OCI-LY1 (cell line): Measurements from ENCODE around the gene CD300C.

ENCODE experiments used
- H2AFZ ChIP-seq: fragments of 200-600 bp; sonication (generic), shearing (Covaris generic); 2 replicates; pipeline ENCODE4 v1.6.0; 2014; ENCODE audit warnings: antibody characterized with exemption, mild to moderate bottlenecking, low read length
- H3F3A ChIP-seq: fragments of 200-600 bp; sonication (generic), shearing (Covaris generic); 2 replicates; pipeline ENCODE4 v1.6.0; 2014; ENCODE audit warnings: mild to moderate bottlenecking, antibody characterized with exemption, low read length, moderate library complexity; ENCODE audit not compliant: insufficient read depth
- H3K27ac ChIP-seq: fragments of 200-600 bp; sonication (generic); 2 replicates; pipeline ENCODE4 v1.5.1; 2014; ENCODE audit warnings: low read length, mixed run types, mild to moderate bottlenecking, low read depth; ENCODE audit not compliant: poor library complexity, severe bottlenecking
- H3K27me3 ChIP-seq: fragments of 200-600 bp; sonication (generic); 2 replicates; pipeline ENCODE4 v1.6.0; 2014; ENCODE audit warnings: antibody characterized with exemption, mild to moderate bottlenecking, low read length, moderate library complexity; ENCODE audit not compliant: insufficient read depth
- H3K36me3 ChIP-seq: fragments of 200-600 bp; sonication (generic); 2 replicates; pipeline ENCODE4 v1.6.1; 2014; ENCODE audit warnings: mild to moderate bottlenecking, antibody characterized with exemption, low read length, moderate library complexity, mixed read lengths; ENCODE audit not compliant: insufficient read depth
- H3K4me1 ChIP-seq: fragments of 200-600 bp; sonication (generic); 2 replicates; pipeline ENCODE4 v1.5.1; 2014; ENCODE audit warnings: mild to moderate bottlenecking, low read length, moderate library complexity; ENCODE audit not compliant: insufficient read depth, severe bottlenecking
- H3K4me2 ChIP-seq: fragments of 200-600 bp; sonication (generic), shearing (Covaris generic); 2 replicates; pipeline ENCODE4 v1.6.1; 2014; ENCODE audit warnings: low read length
- H3K4me3 ChIP-seq: fragments of 200-600 bp; sonication (generic); 2 replicates; pipeline ENCODE4 v1.5.1; 2014; ENCODE audit warnings: low read length, low read depth, mild to moderate bottlenecking, mixed read lengths; ENCODE audit not compliant: poor library complexity, severe bottlenecking
- H3K79me2 ChIP-seq: fragments of 200-600 bp; shearing (Covaris generic); 2 replicates; pipeline ENCODE4 v1.6.1; 2016; ENCODE audit warnings: mixed run types, low read length, mixed read lengths; ENCODE audit not compliant: insufficient read depth
- H3K9ac ChIP-seq: fragments of 200-600 bp; sonication (generic), shearing (Covaris generic); 2 replicates; pipeline ENCODE4 v1.6.1; 2014; ENCODE audit warnings: mild to moderate bottlenecking, low read length, mixed read lengths
- H3K9me2 ChIP-seq: fragments of 200-600 bp; sonication (generic), shearing (Covaris generic); 2 replicates; pipeline ENCODE4 v1.6.1; 2014; ENCODE audit warnings: low read depth, mild to moderate bottlenecking, low read length, mixed read lengths
- H3K9me3 ChIP-seq: fragments of 200-600 bp; shearing (Covaris generic); 2 replicates; pipeline ENCODE4 v1.6.1; 2014; ENCODE audit warnings: low read length, mixed read lengths
- H4K20me1 ChIP-seq: fragments of 200-600 bp; sonication (generic), shearing (Covaris generic); 2 replicates; pipeline ENCODE4 v1.6.0; 2016; ENCODE audit warnings: mild to moderate bottlenecking, low read length; ENCODE audit not compliant: insufficient read depth
- CTCF ChIP-seq: fragments of 200-600 bp; sonication (generic), shearing (Covaris generic); IDR thresholded peaks from 2 replicates; pipeline ENCODE4 v1.5.1; 2017; ENCODE audit warnings: mild to moderate bottlenecking, antibody characterized with exemption, low read length, moderate library complexity, mixed read lengths
- EZH2 ChIP-seq: fragments of 200-600 bp; sonication (generic), shearing (Covaris generic); IDR thresholded peaks from 2 replicates; pipeline ENCODE4 v1.8.0; 2017; ENCODE audit warnings: borderline replicate concordance, mixed run types, mild to moderate bottlenecking, antibody characterized with exemption, low read length, moderate library complexity, mixed read lengths

CD300C gene

GRCh38 chr17:74493331-74493833 is 52.5 kb downstream of the CD300C start:
- H3K4me1 ChIP-seq = no peaks in the 10 kb centered on the region
- no peaks in the 10 kb centered on the region for H3K9me3 ChIP-seq
- H3K79me2 ChIP-seq = no peaks in the 10 kb centered on the region
- no peaks in the 10 kb centered on the region for H3K27me3 ChIP-seq
- no peaks in the 10 kb centered on the region for H4K20me1 ChIP-seq
- no peak overlapping the region for H3K4me3 ChIP-seq
- no peak overlapping the region for H3K9ac ChIP-seq
- no peaks in the 10 kb centered on the region for H3F3A ChIP-seq
- no peak for TF ChIP-seq EZH2
- TF ChIP-seq CTCF = peak; percentile 80
- no peak overlapping the region for H2AFZ ChIP-seq
- H3K36me3 ChIP-seq = no peaks in the 10 kb centered on the region
- H3K9me2 ChIP-seq = no peaks in the 10 kb centered on the region
- no peak overlapping the region for H3K4me2 ChIP-seq
- no peak overlapping the region for H3K27ac ChIP-seq

GRCh38 chr17:74491626-74492025 is 54.3 kb downstream of the CD300C start:
- no peaks in the 10 kb centered on the region for H3F3A ChIP-seq
- no peak overlapping the region for H3K4me2 ChIP-seq
- no peaks in the 10 kb centered on the region for H3K36me3 ChIP-seq
- H3K4me3 ChIP-seq = no peak overlapping the region
- no peaks in the 10 kb centered on the region for H3K9me2 ChIP-seq
- H2AFZ ChIP-seq = no peak overlapping the region
- H3K9ac ChIP-seq = no peak overlapping the region
- no peaks in the 10 kb centered on the region for H3K4me1 ChIP-seq
- H3K9me3 ChIP-seq = no peaks in the 10 kb centered on the region
- H4K20me1 ChIP-seq = no peaks in the 10 kb centered on the region
- TF ChIP-seq EZH2 (no peak), CTCF (no peak)
- H3K27me3 ChIP-seq = no peaks in the 10 kb centered on the region
- no peaks in the 10 kb centered on the region for H3K79me2 ChIP-seq
- no peak overlapping the region for H3K27ac ChIP-seq
